BJ (cell line): ENCODE data around the gene MAP7D2. TPM values are rescaled to one million over a fixed set of nuclear protein-coding genes. Genes with fewer than 3 reads are reported as not detected.

Experiments
- CTCF ChIA-PET: fragments of 350-600 bp; formaldehyde crosslinking; extraction: SDS; loops from one replicate; lab custom pipeline; 2021; ENCODE audit warnings: antibody characterized with exemption, inconsistent platforms; lab: Yijun Ruan, JAX
- POLR2A ChIA-PET: fragments of 300-600 bp; sonication (Branson Sonifier 250); formaldehyde crosslinking; extraction: SDS; loops from one replicate; lab custom pipeline; 2021; ENCODE audit warnings: antibody characterized with exemption; lab: Charles Lee
- DNase-seq: peaks from one replicate; pipeline ENCODE4 v3.0.0-alpha.2; 2011; ENCODE audit warnings: low read depth
- H3K27me3 ChIP-seq: 2 replicates; pipeline ENCODE4 v1.6.0; 2011; ENCODE audit warnings: low read length; ENCODE audit not compliant: control insufficient read depth, insufficient read depth
- H3K36me3 ChIP-seq: 2 replicates; pipeline ENCODE4 v1.5.1; 2011; ENCODE audit warnings: low read length; ENCODE audit not compliant: control insufficient read depth, insufficient read depth
- H3K4me3 ChIP-seq: 2 replicates; pipeline ENCODE4 v1.5.1; 2011; ENCODE audit warnings: low read depth, mild to moderate bottlenecking, control low read depth, low read length
- polyA plus RNA-seq: library from polyadenylated mRNA; depleted of rRNA; stranded (reverse); fragments of >200 nt; gene quantifications from 2 replicates; pipeline ENCODE4 v1.2.3, GENCODE V29; 2011
- TF ChIP-seq, protein P1 (sequence below): IDR thresholded peaks from 2 replicates; pipeline ENCODE4 v1.5.1; 2011; ENCODE audit warnings: low read depth, mild to moderate bottlenecking, control low read depth, inconsistent platforms, low read length, moderate library complexity; ENCODE audit not compliant: insufficient read depth

MAP7D2 gene
- polyA plus RNA-seq, 1 experiment: 0.18 TPM

DNA sequence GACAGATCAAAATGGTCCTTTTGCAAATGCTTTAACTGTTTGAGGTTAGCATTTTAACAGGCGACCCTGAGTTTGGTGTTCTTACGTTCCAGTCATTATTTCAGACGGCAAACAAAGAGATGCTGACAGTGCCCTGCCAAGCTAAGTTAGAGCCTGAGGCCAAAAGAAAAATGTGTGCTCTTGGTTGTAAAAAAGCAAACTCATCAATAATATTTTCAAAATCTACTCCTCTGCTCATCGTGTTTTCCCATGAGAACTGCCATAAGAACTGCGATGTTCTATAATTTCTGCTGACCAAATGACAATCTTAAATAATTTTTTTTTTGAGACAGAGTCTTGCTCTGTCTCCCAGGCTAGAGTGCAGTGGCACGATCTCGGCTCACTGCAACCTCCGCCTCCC, 63.2 kb downstream of the MAP7D2 start:
- no peak for DNase-seq
- ChIA-PET CTCF (no interaction called here), POLR2A (no interaction called here)
- Histone ChIP-seq H3K36me3 (no peaks in the 10 kb centered on the region), H3K4me3 (no peak overlapping the region), H3K27me3 (0 out of 2 replicates have a peak, but pooled peaks cover 2% of the 10 kb centered on the region)
- TF ChIP-seq, protein P1, sequence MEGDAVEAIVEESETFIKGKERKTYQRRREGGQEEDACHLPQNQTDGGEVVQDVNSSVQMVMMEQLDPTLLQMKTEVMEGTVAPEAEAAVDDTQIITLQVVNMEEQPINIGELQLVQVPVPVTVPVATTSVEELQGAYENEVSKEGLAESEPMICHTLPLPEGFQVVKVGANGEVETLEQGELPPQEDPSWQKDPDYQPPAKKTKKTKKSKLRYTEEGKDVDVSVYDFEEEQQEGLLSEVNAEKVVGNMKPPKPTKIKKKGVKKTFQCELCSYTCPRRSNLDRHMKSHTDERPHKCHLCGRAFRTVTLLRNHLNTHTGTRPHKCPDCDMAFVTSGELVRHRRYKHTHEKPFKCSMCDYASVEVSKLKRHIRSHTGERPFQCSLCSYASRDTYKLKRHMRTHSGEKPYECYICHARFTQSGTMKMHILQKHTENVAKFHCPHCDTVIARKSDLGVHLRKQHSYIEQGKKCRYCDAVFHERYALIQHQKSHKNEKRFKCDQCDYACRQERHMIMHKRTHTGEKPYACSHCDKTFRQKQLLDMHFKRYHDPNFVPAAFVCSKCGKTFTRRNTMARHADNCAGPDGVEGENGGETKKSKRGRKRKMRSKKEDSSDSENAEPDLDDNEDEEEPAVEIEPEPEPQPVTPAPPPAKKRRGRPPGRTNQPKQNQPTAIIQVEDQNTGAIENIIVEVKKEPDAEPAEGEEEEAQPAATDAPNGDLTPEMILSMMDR: no peak

DNA sequence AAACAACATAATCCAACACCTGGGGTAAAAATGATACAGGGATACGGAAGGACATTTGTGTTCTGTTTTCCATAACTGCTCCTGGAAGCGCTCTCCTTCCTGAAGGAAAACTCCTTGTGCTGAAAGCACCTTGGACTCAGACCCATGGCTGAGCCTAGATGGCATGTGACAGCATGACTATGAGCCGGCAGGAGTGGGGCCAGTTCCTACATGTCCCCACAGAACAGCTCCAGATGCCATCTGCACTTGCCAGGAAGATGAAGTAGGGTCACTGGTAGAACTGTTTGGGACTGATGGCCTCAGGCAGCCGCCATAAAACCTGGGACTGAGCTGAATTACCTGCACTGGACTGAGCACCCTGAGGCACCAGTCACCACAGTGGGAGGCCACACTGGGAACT, 69.8 kb downstream of the MAP7D2 start:
- CTCF ChIA-PET: interaction anchor here (1.6 kb wide), 1 partner anchor 15 kb away, joined by 3 read pairs; no protein-coding TSS in a partner anchor
- Histone ChIP-seq H3K27me3 (0 out of 2 replicates have a peak, but pooled peaks cover under 1% of the 10 kb centered on the region), H3K4me3 (no peak overlapping the region), H3K36me3 (no peaks in the 10 kb centered on the region)
- TF ChIP-seq, protein P1: no peak
- DNase-seq: no peak
- POLR2A ChIA-PET: no interaction called here

DNA sequence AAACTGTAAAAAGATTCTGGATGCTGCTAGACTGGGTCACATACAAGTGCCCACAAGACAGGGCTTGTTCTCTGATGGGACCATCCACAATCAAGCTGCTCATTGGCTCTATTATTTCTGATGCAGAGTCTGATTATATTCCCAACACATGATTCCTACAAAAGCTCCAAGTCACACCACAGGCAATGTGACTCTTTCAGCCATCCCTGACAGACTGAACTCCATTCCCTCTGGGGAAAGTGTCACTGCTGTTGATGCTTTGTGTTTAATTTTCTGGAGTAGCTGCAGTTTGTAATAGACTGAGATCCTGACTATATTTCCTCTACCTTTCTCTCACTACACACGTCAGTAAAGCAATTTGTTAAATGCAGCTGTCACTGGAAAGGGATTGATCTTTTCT, 70.5 kb downstream of the MAP7D2 start:
- TF ChIP-seq, protein P1: no peak
- ChIA-PET POLR2A (no interaction called here), CTCF (interaction anchor here (1.6 kb wide), 1 partner anchor 15 kb away, joined by 3 read pairs; no protein-coding TSS in a partner anchor)
- no peak overlapping the region for H3K4me3 ChIP-seq
- no peak for DNase-seq
- H3K36me3 ChIP-seq: no peaks in the 10 kb centered on the region
- H3K27me3 ChIP-seq: no peaks in the 10 kb centered on the region

DNA sequence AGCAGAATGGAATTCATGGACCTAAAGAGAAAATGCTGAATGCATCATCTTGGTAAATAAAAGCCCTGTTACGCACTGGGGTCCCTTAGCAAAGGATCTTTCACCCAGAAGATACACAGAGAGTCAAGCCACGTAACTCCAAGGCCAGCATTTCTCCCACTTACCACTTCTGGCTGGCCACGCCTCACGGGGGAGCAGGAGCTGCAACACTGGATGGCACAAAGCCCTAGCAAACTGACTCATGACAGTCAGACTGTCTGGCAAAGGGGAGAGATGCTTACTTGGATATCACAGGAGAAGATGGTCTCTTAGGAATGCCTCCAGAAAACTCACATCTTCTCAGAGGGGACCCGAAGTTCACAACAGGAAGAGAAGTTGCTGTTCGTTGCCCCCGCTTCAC, 74.5 kb downstream of the MAP7D2 start:
- H3K4me3 ChIP-seq: no peak overlapping the region
- POLR2A ChIA-PET: no interaction called here
- DNase-seq: no peak
- TF ChIP-seq, protein P1: no peak
- no peaks in the 10 kb centered on the region for H3K27me3 ChIP-seq
- no peaks in the 10 kb centered on the region for H3K36me3 ChIP-seq
- CTCF ChIA-PET: no interaction called here

DNA sequence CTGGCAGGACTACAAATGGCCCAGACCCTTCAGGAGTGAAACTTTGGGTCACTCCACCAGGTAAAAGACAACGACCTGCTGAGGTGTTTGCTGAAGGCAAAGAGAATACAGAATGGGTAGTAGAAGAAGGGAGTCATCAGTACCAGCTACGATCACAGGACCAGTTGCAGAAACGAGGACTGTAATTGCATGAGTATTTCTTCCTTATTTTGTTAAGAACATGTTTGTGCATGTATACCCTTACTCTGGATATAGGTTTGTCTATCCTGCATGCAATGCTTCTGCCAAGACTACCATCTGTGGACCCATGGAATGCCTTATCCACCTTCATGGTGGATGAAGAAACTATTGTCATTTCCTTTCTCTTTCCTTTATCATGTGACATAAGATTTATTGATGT, 77.7 kb downstream of the MAP7D2 start:
- TF ChIP-seq, protein P1: no peak
- ChIA-PET CTCF (no interaction called here), POLR2A (no interaction called here)
- Histone ChIP-seq H3K36me3 (no peaks in the 10 kb centered on the region), H3K27me3 (no peaks in the 10 kb centered on the region), H3K4me3 (no peak overlapping the region)
- no peak for DNase-seq
